ENCODE data around the gene COBL. TPM values are rescaled to one million over a fixed set of nuclear protein-coding genes. Genes with fewer than 3 reads are reported as not detected.

The COBL gene
- total and polyA plus RNA-seq, 9 of the 15 experiments (the other 6 are each of a cell fraction or from before 2014, with no cell fraction given) = 0.01 to 2.4 (median 0.09) TPM; not detected in 3

GRCh38 chr7:51217804-51218203 is 98.8 kb downstream of the COBL start (continued):
- no peak for TF ChIP-seq ETV6 (IDR thresholded peaks at IDR 0.05; ENCODE audit: borderline replicate concordance in 1 of 2, low read depth in 2 of 2, low read length in 1 of 2)
- no peak for TF ChIP-seq ETV6 (CRISPR knock-in tag; IDR thresholded peaks at IDR 0.05; ENCODE audit: borderline replicate concordance)
- no peak for TF ChIP-seq SLC30A9 (CRISPR knock-in tag; IDR thresholded peaks at IDR 0.05)
- TF ChIP-seq NFRKB (IDR thresholded peaks at IDR 0.05; ENCODE audit: low read depth) = no peak
- TF ChIP-seq CHD4 (IDR thresholded peaks at IDR 0.05; ENCODE audit: insufficient read depth, insufficient replicate concordance, low read depth, low read length, poor library complexity, severe bottlenecking) = no peak
- no peak for TF ChIP-seq E2F8 (IDR thresholded peaks at IDR 0.05; ENCODE audit: low read depth, partially characterized antibody)
- TF ChIP-seq TSHZ1 (CRISPR knock-in tag; IDR thresholded peaks at IDR 0.05) = no peak
- no peak for TF ChIP-seq CLOCK (CRISPR knock-in tag; IDR thresholded peaks at IDR 0.05; ENCODE audit: borderline replicate concordance)
- TF ChIP-seq CBX8 (IDR thresholded peaks at IDR 0.05; ENCODE audit: borderline replicate concordance, extremely low read depth, low read depth, low read length, poor library complexity, severe bottlenecking) = no peak
- TF ChIP-seq ZNF77 (CRISPR knock-in tag; IDR thresholded peaks at IDR 0.05) = no peak
- no peak for TF ChIP-seq HDAC1 (IDR thresholded peaks at IDR 0.05)
- no peak for TF ChIP-seq ZNF717 (CRISPR knock-in tag; IDR thresholded peaks at IDR 0.05)
